T-helper 1 cell (primary cell): ENCODE measurements around the gene KRT73.

Source experiments
- DNase-seq, 5 donors: peaks; one replicate each; pipeline ENCODE4 v3.0.0-alpha.2; 2012 to 2020

The KRT73 gene

GRCh38 chr12:52645120-52645761, 26.9 kb upstream of the KRT73 start:
- peak in 3 of 5 donors; percentile 13 to 85 (median 21) for DNase-seq

- DNase-seq = no peak
Observed at GRCh38 chr12:52644078-52644415, 25.7 kb upstream of the KRT73 start.

GRCh38 chr12:52643233-52644077, 25.1 kb upstream of the KRT73 start:
- DNase-seq = no peak

GRCh38 chr12:52641468-52641867, 23.1 kb upstream of the KRT73 start:
- no peak for DNase-seq

GRCh38 chr12:52637299-52637698, 18.9 kb upstream of the KRT73 start:
- no peak for DNase-seq

GRCh38 chr12:52636592-52637258, 18.4 kb upstream of the KRT73 start:
- DNase-seq = no peak

GRCh38 chr12:52636189-52636588, 17.8 kb upstream of the KRT73 start:
- DNase-seq = no peak

GRCh38 chr12:52634266-52635056, 16.1 kb upstream of the KRT73 start:
- no peak for DNase-seq

- DNase-seq = peak in 1 of 5 donors; percentile 35
Observed at GRCh38 chr12:52633383-52633782, 15.0 kb upstream of the KRT73 start.

GRCh38 chr12:52632656-52633055, 14.3 kb upstream of the KRT73 start:
- no peak for DNase-seq

- DNase-seq = no peak
Observed at GRCh38 chr12:52631676-52632459, 13.5 kb upstream of the KRT73 start.

GRCh38 chr12:52631264-52631663, 12.9 kb upstream of the KRT73 start:
- no peak for DNase-seq

- DNase-seq = no peak
Observed at GRCh38 chr12:52630599-52631200, 12.3 kb upstream of the KRT73 start.

- no peak for DNase-seq
Observed at GRCh38 chr12:52630008-52630500, 11.7 kb upstream of the KRT73 start.

GRCh38 chr12:52629281-52630007, 11.1 kb upstream of the KRT73 start:
- DNase-seq = no peak

- DNase-seq = no peak
Observed at GRCh38 chr12:52628841-52629240, 10.5 kb upstream of the KRT73 start.

GRCh38 chr12:52628111-52628507, 9.8 kb upstream of the KRT73 start:
- DNase-seq = no peak

GRCh38 chr12:52627395-52628110, 9.2 kb upstream of the KRT73 start:
- no peak for DNase-seq

- no peak for DNase-seq
Observed at GRCh38 chr12:52622349-52622748, 4.0 kb upstream of the KRT73 start.

- DNase-seq = no peak
Observed at GRCh38 chr12:52618866-52619265, 507 bp upstream of the KRT73 start.
